Spleen (tissue), 11 donors: ENCODE data around the gene PREP. TPM values are rescaled to one million over a fixed set of nuclear protein-coding genes. Genes with fewer than 3 reads are reported as not detected.

Experiments
- DNase-seq: peaks from one replicate; pipeline ENCODE4 v3.0.0-alpha.2; 2020
- H3K27ac ChIP-seq, 8 donors: fragments of 200-600 bp; sonication (generic) in 7 of 8; 1 replicate in 4 of 8; 2 replicates in 4 of 8; pipeline versions ENCODE4 v1.5.0 to v1.8.0; 2016 to 2021; ENCODE audit warnings: inconsistent platforms in 4 of 8, mild to moderate bottlenecking in 4 of 8, moderate library complexity in 1 of 8
- H3K27me3 ChIP-seq, 7 donors: fragments of 200-600 bp; sonication (generic) in 6 of 7; replicated peaks in 1 of 7; 1 replicate in 4 of 7; 2 replicates in 3 of 7; pipeline versions ENCODE4 v1.5.0 to v1.8.0; 2016 to 2021; ENCODE audit warnings: inconsistent platforms in 3 of 7, mild to moderate bottlenecking in 1 of 7
- H3K36me3 ChIP-seq, 6 donors: fragments of 200-600 bp; sonication (generic) in 5 of 6; 1 replicate in 4 of 6; 2 replicates in 2 of 6; pipeline versions ENCODE4 v1.5.0 to v1.8.0; 2016 to 2021; ENCODE audit warnings: inconsistent platforms in 2 of 6
- H3K4me1 ChIP-seq, 6 donors: fragments of 200-600 bp; sonication (generic) in 5 of 6; 1 replicate in 3 of 6; 2 replicates in 3 of 6; pipeline versions ENCODE4 v1.5.0 to v1.8.0; 2016 to 2021; ENCODE audit warnings: inconsistent platforms in 3 of 6
- H3K4me3 ChIP-seq, 8 donors: fragments of 200-600 bp; sonication (generic) in 7 of 8; 1 replicate in 4 of 8; 2 replicates in 4 of 8; pipeline versions ENCODE4 v1.5.0 to v1.8.0; 2016 to 2021; ENCODE audit warnings: inconsistent platforms in 4 of 8, mild to moderate bottlenecking in 4 of 8, moderate library complexity in 2 of 8
- H3K9me3 ChIP-seq, 8 donors: fragments of 200-600 bp; sonication (generic) in 7 of 8; 1 replicate in 4 of 8; 2 replicates in 4 of 8; pipeline versions ENCODE4 v1.5.0 to v1.8.0; 2016 to 2021; ENCODE audit warnings: inconsistent platforms in 4 of 8
- POLR2A ChIP-seq, 3 donors: fragments of 450-650 bp; IDR thresholded peaks; one replicate each; pipeline ENCODE4 v1.5.1; 2017; ENCODE audit warnings: antibody characterized with exemption in 3 of 3, mild to moderate bottlenecking in 1 of 3
- POLR2AphosphoS5 ChIP-seq, 3 donors: sonication (generic); formaldehyde crosslinking; IDR thresholded peaks; one replicate each; pipeline ENCODE4 v1.5.1; 2017; ENCODE audit warnings: antibody characterized with exemption in 3 of 3
- whole genome bisulfite sequencing, 5 donors: extraction: QIAGEN DNeasy Blood & Tissue Kit in 3 of 5; methylation state at CpG; one replicate each; pipeline versions ENCODE4 v1.1.5 to v1.1.7; 2013 to 2018; 5-methylcytosine and 5-hydroxymethylcytosine counted together
- intact Hi-C: fragments of 100-400 bp; cut with DNase I; formaldehyde crosslinking; loops from one replicate; pipeline ENCODE4 v1.15.0; 2023; ENCODE audit warnings: low total_unique reads
- polyA plus RNA-seq, 3 donors: library from polyadenylated mRNA; stranded (reverse); fragments of 200-250 nt; gene quantifications; one replicate each; pipeline ENCODE4 v1.2.1, GENCODE V29; 2013
- total RNA-seq, 7 donors: library from RNA; depleted of rRNA in 3 of 7; stranded (reverse); fragments of >200 nt in 3 of 7; fragmentation: NEBNext Ultra II Directional in 4 of 7; extraction: Animal tissue kit (Norgen Biotek cat#: 25700) in 4 of 7; gene quantifications; one replicate each; pipeline versions ENCODE4 v1.1.0 to v1.2.1, GENCODE V29; 2016 to 2021
- TF ChIP-seq, protein P1 (sequence below), 11 experiments: fragments of 200-600 bp in 7 of 11; fragments of 450-650 bp in 4 of 11; sonication (generic) in 4 of 11; IDR thresholded peaks in 8 of 11; conservative IDR thresholded peaks in 3 of 11; 1 replicate in 7 of 11; 2 replicates in 4 of 11; pipeline versions ENCODE4 v1.4.0 to v1.8.0; 2016 to 2021; ENCODE audit warnings: antibody characterized with exemption in 11 of 11, inconsistent platforms in 4 of 11, mild to moderate bottlenecking in 1 of 11
- donor health status: healthy with polysubstance abuse.
- donor health status: DM: no; HTN: no; CAD: no; lungs with moderate emphysema.
- donor health status: DM: no; HTN: no; CAD: no.
- donor health status: Bipolar disorder and iron deficiency.
- donor health status: healthy.
- donor health status: DM: no; HTN: no; CAD: no.
- donor health status: DM: yes; HTN: yes; CAD: no.

Gene PREP
- total and polyA plus RNA-seq, 10 donors: 9.8 to 22.9 (median 18.5) TPM

- WGBS, 5 donors: 93 to 100% (median 94%) methylated on average over 3 of the region's 3 CpGs
- DNase-seq: no peak
- Histone ChIP-seq H3K36me3 (peaks cover 4 to 97% (median 43%) of the 10 kb centered on the region in 6 donors), H3K4me3 (no peak overlapping the region), H3K9me3 (no peaks in the 10 kb centered on the region), H3K27ac (no peak overlapping the region), H3K4me1 (no peaks in the 10 kb centered on the region), H3K27me3 (no peaks in the 10 kb centered on the region)
- intact Hi-C loops: no loop called here
- TF ChIP-seq, protein P1, sequence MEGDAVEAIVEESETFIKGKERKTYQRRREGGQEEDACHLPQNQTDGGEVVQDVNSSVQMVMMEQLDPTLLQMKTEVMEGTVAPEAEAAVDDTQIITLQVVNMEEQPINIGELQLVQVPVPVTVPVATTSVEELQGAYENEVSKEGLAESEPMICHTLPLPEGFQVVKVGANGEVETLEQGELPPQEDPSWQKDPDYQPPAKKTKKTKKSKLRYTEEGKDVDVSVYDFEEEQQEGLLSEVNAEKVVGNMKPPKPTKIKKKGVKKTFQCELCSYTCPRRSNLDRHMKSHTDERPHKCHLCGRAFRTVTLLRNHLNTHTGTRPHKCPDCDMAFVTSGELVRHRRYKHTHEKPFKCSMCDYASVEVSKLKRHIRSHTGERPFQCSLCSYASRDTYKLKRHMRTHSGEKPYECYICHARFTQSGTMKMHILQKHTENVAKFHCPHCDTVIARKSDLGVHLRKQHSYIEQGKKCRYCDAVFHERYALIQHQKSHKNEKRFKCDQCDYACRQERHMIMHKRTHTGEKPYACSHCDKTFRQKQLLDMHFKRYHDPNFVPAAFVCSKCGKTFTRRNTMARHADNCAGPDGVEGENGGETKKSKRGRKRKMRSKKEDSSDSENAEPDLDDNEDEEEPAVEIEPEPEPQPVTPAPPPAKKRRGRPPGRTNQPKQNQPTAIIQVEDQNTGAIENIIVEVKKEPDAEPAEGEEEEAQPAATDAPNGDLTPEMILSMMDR (IDR thresholded peaks at IDR 0.05 in 8 of 11, conservative IDR thresholded peaks at IDR 0.05 in 3 of 11): no peak
- no peak for TF ChIP-seq POLR2A (IDR thresholded peaks at IDR 0.05)
- no peak for TF ChIP-seq POLR2AphosphoS5 (IDR thresholded peaks at IDR 0.05)
These were observed 80.2 kb downstream of the PREP start for GRCh38 chr6:105322499-105323225.

- no peak for DNase-seq
- no peaks in the 10 kb centered on the region for H3K27me3 ChIP-seq
- intact Hi-C loops: no loop called here
- TF ChIP-seq POLR2A (IDR thresholded peaks at IDR 0.05): no peak
- no peak for TF ChIP-seq POLR2AphosphoS5 (IDR thresholded peaks at IDR 0.05)
- WGBS, 5 donors: 94 to 100% (median 96%) methylated on average over 2 of the region's 2 CpGs
- no peak overlapping the region for H3K4me3 ChIP-seq
- no peak overlapping the region for H3K27ac ChIP-seq
- H3K36me3 ChIP-seq: peaks cover 4 to 97% (median 43%) of the 10 kb centered on the region in 6 donors
- H3K4me1 ChIP-seq: no peaks in the 10 kb centered on the region
- no peaks in the 10 kb centered on the region for H3K9me3 ChIP-seq
These were observed 81.2 kb downstream of the PREP start for GRCh38 chr6:105321728-105322127.

DNA sequence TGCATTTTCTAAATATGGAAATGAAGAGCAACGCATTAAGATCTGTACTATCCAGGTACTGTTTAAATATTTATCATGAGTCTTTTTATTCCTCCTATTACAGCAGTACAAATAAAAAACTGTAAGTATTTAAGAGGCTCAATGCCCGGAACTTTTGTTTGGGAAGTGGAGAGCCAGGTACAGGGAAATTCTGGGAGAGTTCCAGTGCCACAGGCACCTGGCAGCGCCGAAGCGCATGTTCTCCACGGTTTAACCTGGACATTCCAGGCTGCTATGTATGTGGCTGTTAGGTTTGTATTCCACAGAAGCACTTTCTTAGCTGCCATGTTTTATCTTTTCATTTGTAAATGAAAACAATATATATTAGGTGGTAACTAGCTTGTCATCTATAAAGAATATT lies 81.7 kb downstream of the PREP start:
- Histone ChIP-seq H3K36me3 (peaks cover 4 to 97% (median 43%) of the 10 kb centered on the region in 6 donors), H3K27me3 (no peaks in the 10 kb centered on the region), H3K27ac (no peak overlapping the region), H3K4me1 (no peaks in the 10 kb centered on the region), H3K4me3 (no peak overlapping the region), H3K9me3 (no peaks in the 10 kb centered on the region)
- no peak for DNase-seq
- intact Hi-C loops: no loop called here
- WGBS, 5 donors: 96 to 99% (median 98%) methylated on average over 6 of the region's 6 CpGs
- TF ChIP-seq POLR2AphosphoS5 (IDR thresholded peaks at IDR 0.05) (no peak), POLR2A (IDR thresholded peaks at IDR 0.05) (no peak)
- TF ChIP-seq, protein P1 (IDR thresholded peaks at IDR 0.05 in 8 of 11, conservative IDR thresholded peaks at IDR 0.05 in 3 of 11): no peak

DNA sequence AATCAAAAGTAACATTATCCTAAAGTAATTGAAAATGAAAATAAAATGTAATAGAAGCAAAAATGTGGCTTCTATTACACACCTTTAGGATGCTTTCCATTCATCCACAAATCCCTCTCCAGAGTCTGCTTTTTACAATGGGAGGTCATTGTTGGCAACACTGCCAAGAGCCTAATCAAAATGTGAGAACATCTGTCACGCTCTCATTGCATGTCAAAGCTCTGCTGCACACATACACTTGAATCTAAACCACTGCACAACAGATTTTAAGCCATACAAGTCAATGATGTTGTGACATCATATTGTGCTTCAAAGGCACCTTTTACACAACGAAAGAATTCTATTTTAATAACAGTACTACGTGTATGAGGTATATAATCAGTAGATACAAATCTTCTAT lies 82.1 kb downstream of the PREP start:
- TF ChIP-seq POLR2AphosphoS5 (IDR thresholded peaks at IDR 0.05): no peak
- TF ChIP-seq, protein P1 (IDR thresholded peaks at IDR 0.05 in 8 of 11, conservative IDR thresholded peaks at IDR 0.05 in 3 of 11): no peak
- no peak for TF ChIP-seq POLR2A (IDR thresholded peaks at IDR 0.05)
- no peak for DNase-seq
- Histone ChIP-seq H3K27ac (no peak overlapping the region), H3K27me3 (no peaks in the 10 kb centered on the region), H3K9me3 (no peaks in the 10 kb centered on the region), H3K36me3 (peaks cover 4 to 97% (median 42%) of the 10 kb centered on the region in 6 donors), H3K4me1 (no peaks in the 10 kb centered on the region), H3K4me3 (no peak overlapping the region)
- intact Hi-C loops: no loop called here
- 96 to 98% (median 97%) methylated on average over 3 of the region's 3 CpGs for WGBS, 5 donors
